Uterus (tissue), 4 donors: Measurements from ENCODE around the gene ZBTB2. TPM values are rescaled to one million over a fixed set of nuclear protein-coding genes. Genes with fewer than 3 reads are reported as not detected.
A peak's percentile ranks its signal among the peaks of the same experiment; 100 is the strongest.

ENCODE experiments used
- DNase-seq, 2 donors: peaks; one replicate each; pipeline ENCODE4 v3.0.0-alpha.2; 2019 to 2020
- H3K27ac ChIP-seq, 2 donors: fragments of 200-600 bp; sonication (generic); 1 replicate in 1 of 2; 2 replicates in 1 of 2; pipeline ENCODE4 v1.5.1; 2016 to 2018
- H3K27me3 ChIP-seq, 2 donors: fragments of 200-600 bp; sonication (generic); one replicate each; pipeline ENCODE4 v1.5.1; 2018 to 2019; ENCODE audit warnings: control low read depth in 1 of 2
- H3K36me3 ChIP-seq, 2 donors: fragments of 200-600 bp; sonication (generic); one replicate each; pipeline ENCODE4 v1.5.1; 2019; ENCODE audit warnings: control low read depth in 1 of 2
- H3K4me1 ChIP-seq, 2 donors: fragments of 200-600 bp; sonication (generic); one replicate each; pipeline ENCODE4 v1.5.1; 2018 to 2019; ENCODE audit warnings: control low read depth in 1 of 2
- H3K4me3 ChIP-seq, 2 donors: fragments of 200-600 bp; sonication (generic); 1 replicate in 1 of 2; 2 replicates in 1 of 2; pipeline ENCODE4 v1.5.1; 2018 to 2019; ENCODE audit warnings: mild to moderate bottlenecking in 1 of 2
- H3K9me3 ChIP-seq, 2 donors: fragments of 200-600 bp; sonication (generic); one replicate each; pipeline ENCODE4 v1.5.1; 2019; ENCODE audit warnings: control low read depth in 1 of 2
- CTCF ChIP-seq, 4 experiments: fragments of 200-600 bp in 2 of 4; fragments of 450-650 bp in 2 of 4; sonication (generic) in 2 of 4; IDR thresholded peaks; one replicate each; pipeline ENCODE4 v1.5.1; 2016 to 2019; ENCODE audit warnings: antibody characterized with exemption in 4 of 4, mild to moderate bottlenecking in 2 of 4, moderate library complexity in 1 of 4
- POLR2A ChIP-seq, 2 donors: fragments of 450-650 bp; IDR thresholded peaks; one replicate each; pipeline ENCODE4 v1.6.1; 2016; ENCODE audit warnings: antibody characterized with exemption in 2 of 2, mild to moderate bottlenecking in 1 of 2, moderate library complexity in 1 of 2
- intact Hi-C: fragments of 100-400 bp; cut with DNase I; formaldehyde crosslinking; loops from one replicate; pipeline ENCODE4 v1.15.1; 2023; ENCODE audit warnings: low total_unique reads
- total RNA-seq, 4 donors: library from RNA; depleted of rRNA in 3 of 4; stranded (reverse); fragments of >200 nt in 3 of 4; gene quantifications; one replicate each; pipeline versions ENCODE4 v1.1.0 to v1.2.4, GENCODE V29; 2014 to 2023
- donor health status: DM: yes; HTN: yes; CAD: no.

Gene ZBTB2
- total RNA-seq, 4 donors from 2014 or later = 3.6 to 17.5 (median 6.8) TPM

GRCh38 chr6:151326116-151326825 is 65.1 kb downstream of the ZBTB2 start:
- no peaks in the 10 kb centered on the region for H3K27me3 ChIP-seq
- H3K36me3 ChIP-seq = no peaks in the 10 kb centered on the region
- intact Hi-C loops = loop anchor here (10.0 kb wide), 1 partner anchor 81 kb away; no protein-coding TSS in a partner anchor
- peak overlapping the region; percentile 44 to 54 for H3K4me3 ChIP-seq
- H3K4me1 ChIP-seq = no peaks in the 10 kb centered on the region
- H3K9me3 ChIP-seq = no peaks in the 10 kb centered on the region
- no peak for DNase-seq
- TF ChIP-seq POLR2A (IDR thresholded peaks at IDR 0.05) (no peak), CTCF (IDR thresholded peaks at IDR 0.05) (no peak)
- peak overlapping the region; percentile 73 to 80 for H3K27ac ChIP-seq

DNA sequence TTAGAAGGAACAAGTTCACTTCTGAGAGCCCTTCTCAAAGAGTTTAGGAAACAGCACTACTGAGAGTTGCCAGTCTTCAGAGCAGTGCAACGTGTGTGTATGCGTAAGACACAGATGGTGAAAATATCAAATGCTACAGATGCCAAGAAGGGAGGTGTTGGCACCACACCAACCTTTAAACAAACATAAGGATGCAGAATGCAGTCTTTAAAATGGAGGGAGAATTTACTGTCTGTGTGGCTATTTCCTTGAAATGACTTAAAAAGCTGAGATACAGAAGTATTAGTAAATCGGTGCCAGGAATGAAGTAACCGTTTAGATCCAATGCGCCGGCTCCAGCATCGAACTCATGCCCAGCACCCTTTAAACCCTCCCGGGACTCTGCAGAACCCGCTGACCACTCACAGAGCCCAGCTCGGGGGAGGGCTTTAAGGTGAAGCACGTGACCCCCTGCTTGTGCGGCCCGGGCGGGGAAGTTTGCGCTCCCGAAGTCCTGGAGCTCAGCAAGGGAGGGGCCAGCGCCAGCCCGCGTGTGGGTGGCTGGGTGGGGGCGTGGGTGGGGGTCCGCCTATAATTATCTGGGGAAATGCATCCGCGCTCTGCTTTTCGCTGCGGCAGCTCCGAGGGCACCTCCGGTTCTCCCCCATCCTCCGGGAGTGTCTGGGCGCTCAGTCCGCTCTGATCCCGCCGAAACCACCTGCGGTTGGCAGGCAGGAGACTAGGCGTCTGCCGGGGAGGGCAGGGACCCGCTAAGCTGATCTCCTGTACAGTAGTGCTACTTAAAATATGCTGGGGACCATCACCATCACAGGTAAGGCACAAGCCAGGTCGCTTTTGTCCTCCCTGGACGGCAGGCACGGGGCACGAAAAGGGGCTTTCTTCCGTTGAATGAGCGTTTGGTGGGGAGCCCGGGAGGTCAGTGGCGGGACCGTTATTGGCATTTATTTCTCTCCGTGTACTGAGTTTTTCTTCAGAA is 66.0 kb downstream of the ZBTB2 start:
- H3K4me3 ChIP-seq = peak overlapping the region; percentile 44 to 54
- peak; percentile 63 to 70 for DNase-seq
- intact Hi-C loops = loop anchor here (10.0 kb wide), 1 partner anchor 81 kb away; no protein-coding TSS in a partner anchor
- H3K4me1 ChIP-seq = no peaks in the 10 kb centered on the region
- H3K9me3 ChIP-seq = no peaks in the 10 kb centered on the region
- H3K27ac ChIP-seq = peak overlapping the region; percentile 73 to 80
- peak in 1 of 4 experiments; percentile 14 for TF ChIP-seq CTCF (IDR thresholded peaks at IDR 0.05)
- TF ChIP-seq POLR2A (IDR thresholded peaks at IDR 0.05) = no peak
- H3K27me3 ChIP-seq = no peaks in the 10 kb centered on the region
- no peaks in the 10 kb centered on the region for H3K36me3 ChIP-seq

GRCh38 chr6:151324488-151324825 is 66.9 kb downstream of the ZBTB2 start:
- Histone ChIP-seq H3K4me3 (no peak overlapping the region), H3K4me1 (no peaks in the 10 kb centered on the region), H3K27ac (peak overlapping the region; percentile 70 to 80), H3K36me3 (no peaks in the 10 kb centered on the region), H3K9me3 (no peaks in the 10 kb centered on the region), H3K27me3 (no peaks in the 10 kb centered on the region)
- TF ChIP-seq POLR2A (IDR thresholded peaks at IDR 0.05) (no peak), CTCF (IDR thresholded peaks at IDR 0.05) (no peak)
- intact Hi-C loops = loop anchor here (5.0 to 10.0 kb wide), 2 partner anchors 80 to 312 kb away; no protein-coding TSS in a partner anchor
- no peak for DNase-seq

DNA sequence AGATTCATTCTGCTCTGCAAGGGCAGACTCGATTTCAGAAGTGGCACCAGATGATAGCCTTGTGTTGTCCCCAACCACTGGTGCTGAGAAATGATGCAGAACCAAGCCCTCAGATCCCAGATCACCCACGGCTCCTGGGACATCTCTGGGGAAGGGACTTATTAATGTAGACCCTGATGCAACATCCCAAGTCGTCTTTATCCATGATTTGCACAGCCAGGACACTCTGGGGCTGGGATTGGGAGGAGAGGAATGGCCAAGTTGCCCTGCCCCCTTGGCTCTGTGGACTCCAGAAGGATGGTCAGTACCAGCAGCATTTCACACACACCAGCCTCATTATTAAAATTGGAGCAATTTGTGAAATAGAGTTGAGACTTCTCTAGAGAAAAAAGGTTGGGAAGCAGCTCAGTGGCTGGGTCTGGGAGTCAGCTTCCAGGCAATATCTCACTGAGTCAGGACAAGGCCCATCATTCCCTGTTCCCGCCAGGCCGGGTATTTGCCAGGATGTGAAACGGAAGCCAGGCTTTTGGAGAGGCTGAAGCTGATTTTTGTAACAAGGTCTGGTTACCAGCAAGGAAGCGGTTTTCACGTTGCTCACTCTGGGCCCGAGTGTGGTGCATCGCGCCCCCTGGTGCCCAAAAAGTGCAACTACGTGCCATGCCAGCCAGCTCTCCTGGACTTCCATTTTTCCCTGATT is 67.4 kb downstream of the ZBTB2 start:
- DNase-seq = peak; percentile 93
- no peaks in the 10 kb centered on the region for H3K9me3 ChIP-seq
- no peaks in the 10 kb centered on the region for H3K4me1 ChIP-seq
- no peaks in the 10 kb centered on the region for H3K27me3 ChIP-seq
- intact Hi-C loops = loop anchor here (5.0 to 10.0 kb wide), 2 partner anchors 79 to 312 kb away; no protein-coding TSS in a partner anchor
- no peaks in the 10 kb centered on the region for H3K36me3 ChIP-seq
- H3K27ac ChIP-seq = peak overlapping the region; percentile 70 to 80
- no peak overlapping the region for H3K4me3 ChIP-seq
- TF ChIP-seq CTCF (IDR thresholded peaks at IDR 0.05) = peak; percentile 94 to 99 (median 98)
- no peak for TF ChIP-seq POLR2A (IDR thresholded peaks at IDR 0.05)
